ENCODE results near the gene MAPK12. TPM values are rescaled to one million over a fixed set of nuclear protein-coding genes. Genes with fewer than 3 reads are reported as not detected.
"Not testable (repeated sequence)": the region's sequence is repeated elsewhere in the genome, so short reads cannot be mapped to it uniquely, and the experiment has no call there.

Gene MAPK12
- total RNA-seq, 1 experiment from 2014 or later: 74.6 TPM

DNA sequence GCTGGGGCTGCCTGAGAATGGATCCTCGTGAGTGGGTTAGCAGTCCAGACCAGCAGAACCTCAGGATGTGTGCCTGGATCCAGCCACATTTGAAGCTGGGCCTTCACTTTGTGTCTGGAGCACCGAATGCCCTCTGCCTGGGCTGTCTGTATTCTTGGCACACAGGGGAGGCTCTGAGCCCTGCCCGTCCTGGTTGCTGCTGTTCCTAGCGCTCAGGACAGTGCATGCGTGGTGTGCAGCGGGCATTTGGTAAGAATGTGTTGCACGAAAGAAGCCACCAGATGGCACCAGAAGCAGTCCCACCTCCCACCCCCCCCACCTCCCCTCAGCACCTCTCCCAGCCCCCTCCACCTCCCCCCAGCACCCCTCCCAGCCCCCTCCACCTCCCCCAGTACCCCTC is 12.8 kb upstream of the MAPK12 start:
- CTCF ChIA-PET: no interaction called here
- H3K9me3 ChIP-seq (ENCODE audit: control insufficient read depth, insufficient read depth, low read depth, low read length): no peaks in the 10 kb centered on the region
- peak overlapping the region; percentile 59 for H3K27ac ChIP-seq (ENCODE audit: low read length)
- no peaks in the 10 kb centered on the region for H3K36me3 ChIP-seq (ENCODE audit: control insufficient read depth, insufficient read depth, low read length)
- intact Hi-C loops (cut with micrococcal nuclease; ENCODE audit: unreplicated experiment): loop anchor here (5.0 kb wide), 1 partner anchor 68 kb away; the partner anchor contains the start of gene PPP6R2
- ATAC-seq (peak; percentile 28; the same call in 1 of the 2 replicates), DNase-seq (ENCODE audit: low read depth, low spot score) (no peak)
- no peak overlapping the region for H3K4me3 ChIP-seq (ENCODE audit: low read depth in 2 of 2, low read length in 2 of 2)
- H3K4me1 ChIP-seq (ENCODE audit: control insufficient read depth, insufficient read depth, low read length): peaks cover 21% of the 10 kb centered on the region
- in situ Hi-C loops (cut with HindIII; ENCODE audit: low pct_unique_long_range_greater_than_20kb, low sequenced_read_pairs): no loop called here
- no peak for TF ChIP-seq TCF7L2 (IDR thresholded peaks at IDR 0.05; ENCODE audit: low read depth, low read length)
- no peak for TF ChIP-seq POLR2AphosphoS5 (IDR thresholded peaks at IDR 0.05; ENCODE audit: low read depth, low read length)
- TF ChIP-seq, protein P1, sequence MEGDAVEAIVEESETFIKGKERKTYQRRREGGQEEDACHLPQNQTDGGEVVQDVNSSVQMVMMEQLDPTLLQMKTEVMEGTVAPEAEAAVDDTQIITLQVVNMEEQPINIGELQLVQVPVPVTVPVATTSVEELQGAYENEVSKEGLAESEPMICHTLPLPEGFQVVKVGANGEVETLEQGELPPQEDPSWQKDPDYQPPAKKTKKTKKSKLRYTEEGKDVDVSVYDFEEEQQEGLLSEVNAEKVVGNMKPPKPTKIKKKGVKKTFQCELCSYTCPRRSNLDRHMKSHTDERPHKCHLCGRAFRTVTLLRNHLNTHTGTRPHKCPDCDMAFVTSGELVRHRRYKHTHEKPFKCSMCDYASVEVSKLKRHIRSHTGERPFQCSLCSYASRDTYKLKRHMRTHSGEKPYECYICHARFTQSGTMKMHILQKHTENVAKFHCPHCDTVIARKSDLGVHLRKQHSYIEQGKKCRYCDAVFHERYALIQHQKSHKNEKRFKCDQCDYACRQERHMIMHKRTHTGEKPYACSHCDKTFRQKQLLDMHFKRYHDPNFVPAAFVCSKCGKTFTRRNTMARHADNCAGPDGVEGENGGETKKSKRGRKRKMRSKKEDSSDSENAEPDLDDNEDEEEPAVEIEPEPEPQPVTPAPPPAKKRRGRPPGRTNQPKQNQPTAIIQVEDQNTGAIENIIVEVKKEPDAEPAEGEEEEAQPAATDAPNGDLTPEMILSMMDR (IDR thresholded peaks at IDR 0.05): peak; percentile 42
- TF ChIP-seq, protein P2, sequence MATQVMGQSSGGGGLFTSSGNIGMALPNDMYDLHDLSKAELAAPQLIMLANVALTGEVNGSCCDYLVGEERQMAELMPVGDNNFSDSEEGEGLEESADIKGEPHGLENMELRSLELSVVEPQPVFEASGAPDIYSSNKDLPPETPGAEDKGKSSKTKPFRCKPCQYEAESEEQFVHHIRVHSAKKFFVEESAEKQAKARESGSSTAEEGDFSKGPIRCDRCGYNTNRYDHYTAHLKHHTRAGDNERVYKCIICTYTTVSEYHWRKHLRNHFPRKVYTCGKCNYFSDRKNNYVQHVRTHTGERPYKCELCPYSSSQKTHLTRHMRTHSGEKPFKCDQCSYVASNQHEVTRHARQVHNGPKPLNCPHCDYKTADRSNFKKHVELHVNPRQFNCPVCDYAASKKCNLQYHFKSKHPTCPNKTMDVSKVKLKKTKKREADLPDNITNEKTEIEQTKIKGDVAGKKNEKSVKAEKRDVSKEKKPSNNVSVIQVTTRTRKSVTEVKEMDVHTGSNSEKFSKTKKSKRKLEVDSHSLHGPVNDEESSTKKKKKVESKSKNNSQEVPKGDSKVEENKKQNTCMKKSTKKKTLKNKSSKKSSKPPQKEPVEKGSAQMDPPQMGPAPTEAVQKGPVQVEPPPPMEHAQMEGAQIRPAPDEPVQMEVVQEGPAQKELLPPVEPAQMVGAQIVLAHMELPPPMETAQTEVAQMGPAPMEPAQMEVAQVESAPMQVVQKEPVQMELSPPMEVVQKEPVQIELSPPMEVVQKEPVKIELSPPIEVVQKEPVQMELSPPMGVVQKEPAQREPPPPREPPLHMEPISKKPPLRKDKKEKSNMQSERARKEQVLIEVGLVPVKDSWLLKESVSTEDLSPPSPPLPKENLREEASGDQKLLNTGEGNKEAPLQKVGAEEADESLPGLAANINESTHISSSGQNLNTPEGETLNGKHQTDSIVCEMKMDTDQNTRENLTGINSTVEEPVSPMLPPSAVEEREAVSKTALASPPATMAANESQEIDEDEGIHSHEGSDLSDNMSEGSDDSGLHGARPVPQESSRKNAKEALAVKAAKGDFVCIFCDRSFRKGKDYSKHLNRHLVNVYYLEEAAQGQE (IDR thresholded peaks at IDR 0.05; ENCODE audit: insufficient read depth in 1 of 2, low read depth in 2 of 2, low read length in 1 of 2): no peak
- no peak for TF ChIP-seq SIN3A (IDR thresholded peaks at IDR 0.05; ENCODE audit: borderline replicate concordance, insufficient read depth, low read depth, low read length)
- POLR2A ChIA-PET: no interaction called here
- no TSS peak for BruUV-seq (replicated peaks)
- no peaks in the 10 kb centered on the region for H3K27me3 ChIP-seq (ENCODE audit: control insufficient read depth, insufficient read depth, low read length)

DNA sequence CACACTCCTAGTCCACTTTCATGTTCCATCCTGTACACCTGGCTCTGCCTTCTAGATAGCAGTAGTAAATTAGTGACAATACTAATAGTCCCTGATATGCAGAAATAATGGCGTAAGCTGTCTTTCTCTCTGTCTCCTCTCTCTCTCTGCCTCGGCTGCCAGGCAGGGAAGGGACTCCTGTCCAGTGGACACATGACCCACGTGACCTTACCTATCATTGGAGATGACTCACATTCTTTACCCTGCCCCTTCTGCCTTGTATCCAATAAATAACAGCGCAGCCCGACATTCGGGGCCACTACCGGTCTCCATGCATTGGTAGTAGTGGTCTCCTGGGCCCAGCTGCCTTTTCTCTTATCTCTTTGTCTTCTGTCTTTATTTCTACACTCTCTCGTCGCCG is 12.3 kb upstream of the MAPK12 start:
- ATAC-seq; H3K9me3 ChIP-seq (ENCODE audit: control insufficient read depth, insufficient read depth, low read depth, low read length); DNase-seq (ENCODE audit: low read depth, low spot score); H3K4me3 ChIP-seq (ENCODE audit: low read depth in 2 of 2, low read length in 2 of 2); in situ Hi-C loops (cut with HindIII; ENCODE audit: low pct_unique_long_range_greater_than_20kb, low sequenced_read_pairs); BruUV-seq (replicated peaks); H3K36me3 ChIP-seq (ENCODE audit: control insufficient read depth, insufficient read depth, low read length); H3K27me3 ChIP-seq (ENCODE audit: control insufficient read depth, insufficient read depth, low read length): not testable (repeated sequence)
- CTCF ChIA-PET: interaction anchor here (0.9 kb wide), 1 partner anchor 21 kb away, joined by 3 read pairs; no protein-coding TSS in a partner anchor
- intact Hi-C loops (cut with micrococcal nuclease; ENCODE audit: unreplicated experiment): loop anchor here (5.0 kb wide), 1 partner anchor 69 kb away; the partner anchor contains the start of gene PPP6R2
- Histone ChIP-seq H3K4me1 (ENCODE audit: control insufficient read depth, insufficient read depth, low read length) (peaks cover 21% of the 10 kb centered on the region), H3K27ac (ENCODE audit: low read length) (peak overlapping the region; percentile 59)
- POLR2A ChIA-PET: interaction anchor here (0.6 kb wide), 1 partner anchor 163 kb away, joined by 3 read pairs; no protein-coding TSS in a partner anchor

DNA sequence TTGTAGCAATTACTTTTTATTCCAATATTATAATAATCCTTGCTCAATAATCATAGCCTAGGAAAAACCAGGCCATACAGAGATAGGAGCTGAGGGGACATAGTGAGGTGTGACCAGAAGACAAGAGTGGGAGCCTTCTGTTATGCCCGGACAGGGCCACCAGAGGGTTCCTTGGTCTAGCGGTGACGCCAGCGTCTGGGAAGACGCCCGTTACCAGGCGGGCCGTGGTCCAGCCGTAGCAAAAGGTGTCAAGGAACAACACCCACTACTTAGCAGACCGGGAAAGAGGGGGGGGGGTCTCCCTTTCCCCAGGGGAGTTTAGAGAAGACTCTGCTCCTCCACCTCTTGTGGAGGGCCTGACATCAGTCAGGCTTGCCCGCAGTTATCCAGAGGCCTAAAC is 11.9 kb upstream of the MAPK12 start:
- H3K4me3 ChIP-seq (ENCODE audit: low read depth in 2 of 2, low read length in 2 of 2); H3K27ac ChIP-seq (ENCODE audit: low read length); H3K9me3 ChIP-seq (ENCODE audit: control insufficient read depth, insufficient read depth, low read depth, low read length); BruUV-seq (replicated peaks); in situ Hi-C loops (cut with HindIII; ENCODE audit: low pct_unique_long_range_greater_than_20kb, low sequenced_read_pairs); DNase-seq (ENCODE audit: low read depth, low spot score); H3K36me3 ChIP-seq (ENCODE audit: control insufficient read depth, insufficient read depth, low read length); ATAC-seq; H3K27me3 ChIP-seq (ENCODE audit: control insufficient read depth, insufficient read depth, low read length): not testable (repeated sequence)
- ChIA-PET CTCF (interaction anchor here (0.9 kb wide), 1 partner anchor 21 kb away, joined by 3 read pairs; no protein-coding TSS in a partner anchor), POLR2A (interaction anchor here (0.6 kb wide), 1 partner anchor 162 kb away, joined by 3 read pairs; no protein-coding TSS in a partner anchor)
- TF ChIP-seq, protein P1 (IDR thresholded peaks at IDR 0.05): peak; percentile 17; the same call in 1 of the 2 replicates
- intact Hi-C loops (cut with micrococcal nuclease; ENCODE audit: unreplicated experiment): loop anchor here (5.0 kb wide), 1 partner anchor 69 kb away; the partner anchor contains the start of gene PPP6R2
- H3K4me1 ChIP-seq (ENCODE audit: control insufficient read depth, insufficient read depth, low read length): peaks cover 23% of the 10 kb centered on the region
